Vein endothelial cell (primary cell): ENCODE data around the gene IL17B. TPM values are rescaled to one million over a fixed set of nuclear protein-coding genes. Genes with fewer than 3 reads are reported as not detected.

ENCODE experiments used
- total RNA-seq: library from RNA; depleted of rRNA; stranded (reverse); fragments of >200 nt; gene quantifications from 2 replicates; pipeline ENCODE4 v1.2.3, GENCODE V29; 2012

Gene IL17B
- not detected in 2 replicates for total RNA-seq

GRCh38 chr5:149379177-149379761, at the start of gene IL17B:
TSS of gene IL17B (minus strand) at chr5:149379292. CDS start at chr5:149379225, 67 bp downstream.

GRCh38 chr5:149357370-149358293, 21.5 kb downstream of the IL17B start, which contains the start of gene PCYOX1L:
TSS of gene PCYOX1L (plus strand) at chr5:149358046. CDS start at chr5:149358069, 23 bp downstream.

GRCh38 chr5:149345147-149345891, 33.8 kb downstream of the IL17B start, which contains the start of gene GRPEL2:
TSS of gene GRPEL2 (plus strand) at chr5:149345499. CDS start at chr5:149345540, 41 bp downstream.

Other genes starting within 250 kb of the IL17B start
- 40.5 and 45.9 TPM in 2 replicates for gene ABLIM3, start 237.8 kb downstream of the IL17B start, total RNA-seq
- gene AFAP1L1, start 107.4 kb downstream of the IL17B start, total RNA-seq, result 98.3 and 130 TPM in 2 replicates
- 33.0 and 52.4 TPM in 2 replicates for gene GRPEL2, start 33.8 kb downstream of the IL17B start, total RNA-seq
- gene PCYOX1L, start 21.2 kb downstream of the IL17B start, total RNA-seq, result 12.9 and 15.4 TPM in 2 replicates
- 423 and 457 TPM in 2 replicates for gene CSNK1A1, start 172.1 kb upstream of the IL17B start, total RNA-seq
- gene ARHGEF37, start 202.2 kb upstream of the IL17B start, total RNA-seq, result 11.0 and 16.7 TPM in 2 replicates